Mesendoderm (in vitro differentiated cells): Measurements from ENCODE around the gene CREM.

ENCODE experiments used
- DNase-seq: peaks from one replicate; pipeline ENCODE4 v3.0.0; 2013
- H2AK5ac ChIP-seq: 2 replicates; pipeline ENCODE4 v1.6.1; 2013; ENCODE audit warnings: low read length, inconsistent platforms
- H2BK120ac ChIP-seq: 2 replicates; pipeline ENCODE4 v1.6.1; 2013; ENCODE audit warnings: low read depth, mild to moderate bottlenecking, low read length, moderate library complexity, mixed read lengths
- H2BK15ac ChIP-seq: replicated peaks from 2 replicates; pipeline ENCODE4 v1.6.1; 2013; ENCODE audit warnings: low read depth, mild to moderate bottlenecking, moderate library complexity
- H2BK5ac ChIP-seq: 2 replicates; pipeline ENCODE4 v1.6.1; 2013; ENCODE audit warnings: low read length, inconsistent platforms
- H3K18ac ChIP-seq: 2 replicates; pipeline ENCODE4 v1.6.1; 2013; ENCODE audit warnings: mild to moderate bottlenecking, low read length, mixed read lengths
- H3K23ac ChIP-seq: one replicate; pipeline ENCODE4 v1.6.1; 2013; ENCODE audit warnings: low read length
- H3K27ac ChIP-seq: 2 replicates; pipeline ENCODE4 v1.5.1; 2013; ENCODE audit warnings: low read depth, mild to moderate bottlenecking, inconsistent platforms, low read length, moderate library complexity
- H3K27me3 ChIP-seq: 2 replicates; pipeline ENCODE4 v1.6.1; 2013; ENCODE audit warnings: low read length, control low read depth, mild to moderate bottlenecking, inconsistent platforms; ENCODE audit not compliant: insufficient read depth, poor library complexity
- H3K36me3 ChIP-seq: 2 replicates; pipeline ENCODE4 v1.6.1; 2013; ENCODE audit warnings: low read length, inconsistent platforms; ENCODE audit not compliant: control insufficient read depth, insufficient read depth
- H3K4ac ChIP-seq: one replicate; pipeline ENCODE4 v1.6.1; 2013; ENCODE audit warnings: low read depth, mild to moderate bottlenecking, low read length, moderate library complexity
- H3K4me1 ChIP-seq: 2 replicates; pipeline ENCODE4 v1.6.1; 2013; ENCODE audit warnings: low read depth, low read length, inconsistent platforms; ENCODE audit not compliant: control insufficient read depth
- H3K4me2 ChIP-seq: 2 replicates; pipeline ENCODE4 v1.6.1; 2013; ENCODE audit warnings: low read length
- H3K4me3 ChIP-seq: 2 replicates; pipeline ENCODE4 v1.5.1; 2013; ENCODE audit warnings: mild to moderate bottlenecking, low read length
- H3K56ac ChIP-seq: one replicate; pipeline ENCODE4 v1.6.1; 2013; ENCODE audit warnings: low read length
- H3K79me1 ChIP-seq: 2 replicates; pipeline ENCODE4 v1.6.1; 2013; ENCODE audit warnings: low read length, inconsistent platforms
- H3K79me2 ChIP-seq: 2 replicates; pipeline ENCODE4 v1.6.1; 2013; ENCODE audit warnings: mild to moderate bottlenecking, low read length; ENCODE audit not compliant: control insufficient read depth, insufficient read depth
- H3K9ac ChIP-seq: 2 replicates; pipeline ENCODE4 v1.6.1; 2013; ENCODE audit warnings: low read length, inconsistent platforms
- H4K5ac ChIP-seq: one replicate; pipeline ENCODE4 v1.6.1; 2013; ENCODE audit warnings: low read length
- H4K8ac ChIP-seq: one replicate; pipeline ENCODE4 v1.6.1; 2013; ENCODE audit warnings: low read depth, mild to moderate bottlenecking, control low read depth, low read length, moderate library complexity
- WGBS: extraction: QIAGEN DNeasy Blood & Tissue Kit; methylation state at CpG from one replicate; pipeline ENCODE4 v1.1.7; 2013; ENCODE audit warnings: low lambda C conversion rate, missing lambda C conversion rate; ENCODE audit not compliant: insufficient coverage; ENCODE audit errors: extremely low coverage; 5-methylcytosine and 5-hydroxymethylcytosine counted together

CREM gene

GRCh38 chr10:35223016-35223415 lies 96.4 kb downstream of the CREM start:
- Histone ChIP-seq H2BK15ac (no peak overlapping the region), H3K4me3 (no peak overlapping the region), H2BK120ac (no peak overlapping the region), H3K36me3 (no peaks in the 10 kb centered on the region), H3K56ac (no peak overlapping the region), H4K5ac (no peak overlapping the region), H3K79me2 (no peaks in the 10 kb centered on the region), H2AK5ac (no peak overlapping the region), H3K27ac (no peak overlapping the region), H2BK5ac (no peak overlapping the region), H4K8ac (no peak overlapping the region), H3K27me3 (no peaks in the 10 kb centered on the region), H3K18ac (no peak overlapping the region), H3K9ac (no peak overlapping the region), H3K4me1 (no peaks in the 10 kb centered on the region), H3K4me2 (no peak overlapping the region), H3K4ac (no peak overlapping the region), H3K23ac (no peak overlapping the region), H3K79me1 (no peaks in the 10 kb centered on the region)
- no CpG with 5 or more reads among the region's 4 CpGs for WGBS
- DNase-seq, result peak; percentile 52

DNA sequence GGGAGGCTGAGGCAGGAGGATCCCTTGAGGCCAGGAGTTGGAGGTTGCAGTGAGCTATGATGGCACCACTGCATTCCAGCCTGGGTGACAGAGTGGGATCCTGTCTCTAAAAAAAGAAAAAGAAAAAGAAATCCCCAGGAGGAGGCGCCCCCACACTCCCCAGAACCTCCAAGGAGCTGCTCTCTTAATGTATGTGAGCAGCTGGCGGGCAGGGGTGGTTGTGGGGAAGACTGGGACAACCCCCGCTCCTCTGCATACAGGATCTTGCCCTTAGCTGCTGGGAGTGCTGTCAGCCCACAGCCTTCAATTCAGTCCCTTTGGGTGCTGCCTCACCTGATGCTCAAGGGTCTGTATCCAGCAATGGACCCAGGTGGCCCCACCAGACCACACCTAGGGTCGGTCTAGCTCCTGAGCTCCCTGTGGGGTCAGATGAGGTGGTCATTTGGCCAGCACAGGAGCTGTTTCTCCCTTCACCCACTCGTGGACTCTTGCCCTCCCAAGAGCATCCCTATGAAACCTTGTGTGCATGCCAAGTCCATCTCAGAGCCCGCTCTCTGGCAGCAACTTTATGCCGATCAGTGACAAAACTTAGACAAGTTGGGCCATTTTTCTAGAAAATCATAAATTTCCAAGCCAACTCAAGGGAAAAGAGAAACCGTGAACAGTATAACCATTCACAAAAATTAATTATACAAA lies 97.5 kb downstream of the CREM start:
- H3K4me1 ChIP-seq, result no peaks in the 10 kb centered on the region
- H3K18ac ChIP-seq, result no peak overlapping the region
- H3K4me3 ChIP-seq, result no peak overlapping the region
- no peak overlapping the region for H3K9ac ChIP-seq
- DNase-seq, result no peak
- no peak overlapping the region for H3K56ac ChIP-seq
- no peak overlapping the region for H3K27ac ChIP-seq
- H3K79me2 ChIP-seq, result no peaks in the 10 kb centered on the region
- no peaks in the 10 kb centered on the region for H3K36me3 ChIP-seq
- no peak overlapping the region for H2BK120ac ChIP-seq
- no peak overlapping the region for H3K4ac ChIP-seq
- H4K5ac ChIP-seq, result no peak overlapping the region
- H4K8ac ChIP-seq, result no peak overlapping the region
- no peak overlapping the region for H2BK5ac ChIP-seq
- H3K79me1 ChIP-seq, result no peaks in the 10 kb centered on the region
- no peak overlapping the region for H3K4me2 ChIP-seq
- WGBS, result no CpG with 5 or more reads among the region's 8 CpGs
- no peak overlapping the region for H2AK5ac ChIP-seq
- no peaks in the 10 kb centered on the region for H3K27me3 ChIP-seq
- no peak overlapping the region for H2BK15ac ChIP-seq
- H3K23ac ChIP-seq, result no peak overlapping the region

DNA sequence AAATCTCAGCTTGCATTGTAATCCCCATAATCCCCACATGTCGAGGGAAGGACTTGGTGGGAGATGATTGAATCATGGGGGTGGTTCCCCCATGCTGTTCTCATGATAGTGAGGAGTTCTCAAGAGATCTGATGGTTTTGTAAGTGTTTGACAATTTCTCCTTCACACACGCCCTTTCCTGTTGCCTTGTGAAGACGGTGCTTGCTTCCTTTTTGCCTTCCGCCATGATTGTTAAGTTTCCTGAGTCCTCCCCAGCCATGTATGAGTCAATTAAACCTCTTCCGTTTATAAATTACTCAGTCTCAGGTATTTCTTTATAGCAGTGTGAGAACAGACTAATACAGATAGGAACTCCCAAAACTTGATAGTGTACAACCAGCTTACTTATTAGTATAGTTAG lies 98.6 kb downstream of the CREM start:
- H3K4ac ChIP-seq, result no peak overlapping the region
- H3K27ac ChIP-seq, result no peak overlapping the region
- no peaks in the 10 kb centered on the region for H3K4me1 ChIP-seq
- no peak overlapping the region for H3K4me3 ChIP-seq
- H3K18ac ChIP-seq, result no peak overlapping the region
- H3K27me3 ChIP-seq, result no peaks in the 10 kb centered on the region
- H2BK5ac ChIP-seq, result no peak overlapping the region
- H3K4me2 ChIP-seq, result no peak overlapping the region
- no peak overlapping the region for H2BK15ac ChIP-seq
- WGBS, result no CpG with 5 or more reads among the region's 5 CpGs
- H4K8ac ChIP-seq, result no peak overlapping the region
- H3K56ac ChIP-seq, result no peak overlapping the region
- no peak overlapping the region for H2BK120ac ChIP-seq
- no peak overlapping the region for H4K5ac ChIP-seq
- no peaks in the 10 kb centered on the region for H3K79me2 ChIP-seq
- no peaks in the 10 kb centered on the region for H3K79me1 ChIP-seq
- H3K9ac ChIP-seq, result no peak overlapping the region
- H3K23ac ChIP-seq, result no peak overlapping the region
- H3K36me3 ChIP-seq, result no peaks in the 10 kb centered on the region
- no peak for DNase-seq
- no peak overlapping the region for H2AK5ac ChIP-seq

- Histone ChIP-seq H3K9ac (no peak overlapping the region), H4K5ac (no peak overlapping the region), H2BK15ac (no peak overlapping the region), H3K27me3 (no peaks in the 10 kb centered on the region), H3K4me2 (no peak overlapping the region), H3K79me2 (no peaks in the 10 kb centered on the region), H3K4me1 (no peaks in the 10 kb centered on the region), H3K18ac (no peak overlapping the region), H3K36me3 (no peaks in the 10 kb centered on the region), H2BK120ac (no peak overlapping the region), H3K4ac (no peak overlapping the region), H3K56ac (no peak overlapping the region), H2AK5ac (no peak overlapping the region), H3K23ac (no peak overlapping the region), H3K4me3 (no peak overlapping the region), H3K27ac (no peak overlapping the region), H2BK5ac (no peak overlapping the region), H4K8ac (no peak overlapping the region), H3K79me1 (no peaks in the 10 kb centered on the region)
- no CpG with 5 or more reads among the region's 3 CpGs for WGBS
- no peak for DNase-seq
Measured at GRCh38 chr10:35226507-35226906, 99.9 kb downstream of the CREM start.

DNA sequence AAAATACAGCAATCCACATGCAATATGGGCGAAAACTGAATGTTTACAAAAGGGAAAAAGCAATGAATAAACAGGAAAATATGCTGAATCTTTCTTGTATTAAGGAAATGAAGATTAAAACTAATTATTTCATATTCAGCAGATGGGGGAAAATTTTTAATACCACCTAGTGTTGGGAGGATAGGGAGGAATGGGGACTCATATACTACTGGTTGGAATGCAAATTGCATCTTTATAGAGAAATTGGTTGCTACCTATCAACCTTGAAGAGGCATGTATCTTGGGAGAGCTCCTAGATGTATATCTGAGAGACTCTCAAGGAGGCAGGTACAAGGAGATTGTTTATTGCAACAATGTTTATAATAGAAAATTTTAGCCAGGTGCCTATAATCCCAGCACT lies 101.4 kb downstream of the CREM start:
- H4K8ac ChIP-seq, result no peak overlapping the region
- no peak overlapping the region for H3K56ac ChIP-seq
- no peak overlapping the region for H2BK5ac ChIP-seq
- no peaks in the 10 kb centered on the region for H3K27me3 ChIP-seq
- no peak overlapping the region for H2AK5ac ChIP-seq
- H3K23ac ChIP-seq, result no peak overlapping the region
- no peak overlapping the region for H3K4me3 ChIP-seq
- WGBS, result no CpG with 5 or more reads among the region's 1 CpG
- no peak overlapping the region for H2BK120ac ChIP-seq
- H3K27ac ChIP-seq, result no peak overlapping the region
- H3K36me3 ChIP-seq, result no peaks in the 10 kb centered on the region
- DNase-seq, result no peak
- no peak overlapping the region for H3K4me2 ChIP-seq
- no peaks in the 10 kb centered on the region for H3K4me1 ChIP-seq
- no peak overlapping the region for H2BK15ac ChIP-seq
- H3K9ac ChIP-seq, result no peak overlapping the region
- no peak overlapping the region for H3K4ac ChIP-seq
- no peaks in the 10 kb centered on the region for H3K79me1 ChIP-seq
- H4K5ac ChIP-seq, result no peak overlapping the region
- H3K18ac ChIP-seq, result no peak overlapping the region
- no peaks in the 10 kb centered on the region for H3K79me2 ChIP-seq

DNA sequence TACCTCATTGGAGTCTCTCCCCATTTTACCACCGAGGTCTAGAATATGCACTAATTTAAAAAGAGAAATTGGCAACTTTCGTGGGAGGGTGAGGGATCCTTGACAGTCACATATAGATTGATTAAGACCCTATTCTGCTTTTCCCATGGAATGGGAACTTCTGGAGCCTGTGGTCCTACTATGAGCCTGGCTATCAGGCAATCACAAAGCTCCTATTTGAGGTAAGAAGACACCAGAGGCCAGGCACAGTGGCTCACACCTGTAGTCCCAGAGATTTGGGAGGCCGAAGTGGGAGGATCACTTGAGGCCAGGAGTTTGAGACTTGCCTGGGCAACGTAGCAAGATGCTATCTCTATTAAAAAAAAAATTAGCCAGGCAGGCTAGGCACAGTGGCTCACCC lies 105.0 kb downstream of the CREM start:
- Histone ChIP-seq H2BK120ac (no peak overlapping the region), H3K9ac (no peak overlapping the region), H2BK5ac (no peak overlapping the region), H2BK15ac (no peak overlapping the region), H3K79me1 (no peaks in the 10 kb centered on the region), H3K27me3 (no peaks in the 10 kb centered on the region), H3K4me1 (no peaks in the 10 kb centered on the region), H3K18ac (no peak overlapping the region), H3K36me3 (no peaks in the 10 kb centered on the region), H3K4ac (no peak overlapping the region), H3K4me2 (no peak overlapping the region), H2AK5ac (no peak overlapping the region), H4K8ac (no peak overlapping the region), H3K56ac (no peak overlapping the region), H3K27ac (no peak overlapping the region), H3K23ac (no peak overlapping the region), H4K5ac (no peak overlapping the region), H3K79me2 (no peaks in the 10 kb centered on the region), H3K4me3 (no peak overlapping the region)
- DNase-seq, result no peak
- WGBS, result no CpG with 5 or more reads among the region's 4 CpGs
